K562 (cell line): ENCODE data around the gene HINT2. TPM values are rescaled to one million over a fixed set of nuclear protein-coding genes. Genes with fewer than 3 reads are reported as not detected.

Experiments used
- ATAC-seq: fragments of 200-7000 bp; cut with Tn5 transposase; 3 replicates; pipeline ENCODE4 v1.9.1; 2020; ENCODE audit warnings: moderate library complexity
- BruUV-seq: library from RNA; stranded (reverse); fragments of 400-500 nt; replicated peaks from 2 replicates; lab custom pipeline; 2021; lab: Mats Ljungman, UMichigan
- CTCF ChIA-PET: fragments of 300-600 bp; formaldehyde crosslinking; extraction: SDS; loops from one replicate; lab custom pipeline; 2021; ENCODE audit warnings: low intra/inter-chr PET ratio; lab: Yijun Ruan, JAX
- POLR2A ChIA-PET: fragments of 300-600, 350-650 bp; sonication (Branson Sonifier 250); formaldehyde crosslinking; extraction: SDS; loops from one replicate; lab custom pipeline; 2021; ENCODE audit warnings: antibody characterized with exemption, inconsistent platforms; lab: Yijun Ruan, JAX
- DNase-seq, 4 experiments: peaks; one replicate each; pipeline versions ENCODE4 v3.0.0 to v3.0.0-alpha.2; 2011 to 2018; ENCODE audit warnings: low spot score in 3 of 4, mixed read lengths in 3 of 4; ENCODE audit errors: extremely low read depth in 1 of 4
- FAIRE-seq: peaks from 2 replicates; lab custom pipeline; 2011; peaks lifted over from hg19 to GRCh38; lab: Jason Lieb, UNC
- H2AFZ ChIP-seq: 2 replicates; pipeline ENCODE4 v1.6.0; 2011; ENCODE audit warnings: low read depth, low read length, control low read depth, inconsistent platforms
- H3K27ac ChIP-seq: fragments of 200-600 bp; 3 replicates; pipeline ENCODE4 v1.8.0; 2011; ENCODE audit warnings: low read depth, mild to moderate bottlenecking, control low read depth, inconsistent platforms, low read length, moderate library complexity, mixed read lengths; ENCODE audit errors: extremely low read depth
- H3K27me3 ChIP-seq, 2 experiments: fragments of 300-600 bp in 1 of 2; 2 replicates in 1 of 2; 3 replicates in 1 of 2; pipeline versions ENCODE4 v1.6.0 to v1.8.0; 2011; ENCODE audit warnings: inconsistent platforms in 2 of 2, low read length in 2 of 2, mild to moderate bottlenecking in 1 of 2, mixed read lengths in 1 of 2, moderate library complexity in 1 of 2; ENCODE audit not compliant: control insufficient read depth in 2 of 2, insufficient read depth in 2 of 2
- H3K36me3 ChIP-seq: fragments of 300-600 bp; 3 replicates; pipeline ENCODE4 v1.8.0; 2011; ENCODE audit warnings: mild to moderate bottlenecking, low read length, inconsistent platforms; ENCODE audit not compliant: control insufficient read depth, insufficient read depth
- H3K4me1 ChIP-seq, 2 experiments: fragments of 200-600 bp in 1 of 2; replicated peaks in 1 of 2; 2 replicates in 1 of 2; 3 replicates in 1 of 2; pipeline versions ENCODE4 v1.5.1 to v1.8.0; 2011; ENCODE audit warnings: inconsistent platforms in 2 of 2, low read length in 2 of 2, mild to moderate bottlenecking in 1 of 2, mixed read lengths in 1 of 2, moderate library complexity in 1 of 2; ENCODE audit not compliant: control insufficient read depth in 2 of 2, insufficient read depth in 2 of 2
- H3K4me2 ChIP-seq: 2 replicates; pipeline ENCODE4 v1.6.1; 2011; ENCODE audit warnings: low read length, control low read depth, inconsistent platforms, mixed read lengths; ENCODE audit not compliant: insufficient read depth
- H3K4me3 ChIP-seq: fragments of 200-600 bp; sonication (generic), shearing (Covaris generic); 2 replicates; pipeline ENCODE4 v1.5.1; 2016; ENCODE audit warnings: control low read depth, inconsistent platforms
- H3K79me2 ChIP-seq: fragments of 200-600 bp; 3 replicates; pipeline ENCODE4 v1.8.0; 2011; ENCODE audit warnings: low read length, inconsistent platforms; ENCODE audit not compliant: control insufficient read depth, insufficient read depth
- H3K9ac ChIP-seq, 2 experiments: 2 replicates each; pipeline versions ENCODE4 v1.6.0 to v1.6.1; 2011; ENCODE audit warnings: low read depth in 2 of 2, low read length in 2 of 2, control low read depth in 1 of 2, inconsistent platforms in 1 of 2, mild to moderate bottlenecking in 1 of 2, mixed read lengths in 1 of 2; ENCODE audit not compliant: insufficient read depth in 1 of 2
- H3K9me1 ChIP-seq: one replicate; pipeline ENCODE4 v1.6.0; 2011; ENCODE audit warnings: inconsistent platforms, mild to moderate bottlenecking, low read length, moderate library complexity; ENCODE audit not compliant: control insufficient read depth, insufficient read depth
- H3K9me3 ChIP-seq: replicated peaks from 2 replicates; pipeline ENCODE4 v1.5.1; 2011; ENCODE audit warnings: low read depth, low read length, inconsistent platforms; ENCODE audit not compliant: control insufficient read depth, insufficient read depth
- H4K20me1 ChIP-seq: replicated peaks from 2 replicates; pipeline ENCODE4 v1.6.1; 2011; ENCODE audit warnings: low read length, inconsistent platforms, mixed read lengths; ENCODE audit not compliant: control insufficient read depth, insufficient read depth
- ARID2 ChIP-seq: fragments of 450-650 bp; IDR thresholded peaks from 2 replicates; pipeline ENCODE4 v1.6.1; 2017; ENCODE audit warnings: antibody characterized with exemption, mild to moderate bottlenecking
- ARNT ChIP-seq, 2 experiments: fragments of 450-650 bp; IDR thresholded peaks; 2 replicates each; pipeline ENCODE4 v1.6.1; 2016; ENCODE audit warnings: mild to moderate bottlenecking in 1 of 2
- EZH2 ChIP-seq: IDR thresholded peaks from 2 replicates; pipeline ENCODE4 v1.6.1; 2012; ENCODE audit warnings: low read depth, mild to moderate bottlenecking, inconsistent platforms, low read length, borderline replicate concordance
- HDGF ChIP-seq: fragments of 450-650 bp; IDR thresholded peaks from 2 replicates; pipeline ENCODE4 v1.6.1; 2016
- MYC ChIP-seq, 2 experiments: fragments of 250-450 bp in 1 of 2; sonication (Bioruptor Pico) in 1 of 2; IDR thresholded peaks; 2 replicates each; pipeline versions ENCODE4 v1.5.1 to v1.6.1; 2012 to 2021; ENCODE audit warnings: low read depth in 2 of 2, borderline replicate concordance in 1 of 2, improper control_type of control experiment in 1 of 2, low read length in 1 of 2, mild to moderate bottlenecking in 1 of 2, moderate library complexity in 1 of 2
- RBM34 ChIP-seq: fragments of 200-400 bp; formaldehyde crosslinking; IDR thresholded peaks from 2 replicates; pipeline ENCODE4 v1.6.1; 2018; ENCODE audit warnings: low read length, borderline replicate concordance; ENCODE audit not compliant: insufficient read depth
- SNRNP70 ChIP-seq: fragments of 200-400 bp; formaldehyde crosslinking; optimal IDR thresholded peaks from 2 replicates; pipeline ENCODE3; 2017; ENCODE audit warnings: low read depth, low read length
- STAT5A ChIP-seq: IDR thresholded peaks from 2 replicates; pipeline ENCODE4 v1.6.1; 2012; ENCODE audit warnings: low read length, inconsistent platforms, borderline replicate concordance
- STAT5B ChIP-seq: fragments of 250-450 bp; sonication (Bioruptor Pico); IDR thresholded peaks from 2 replicates; pipeline ENCODE4 v1.8.0; 2021; ENCODE audit warnings: mild to moderate bottlenecking, inconsistent platforms
- YBX1 ChIP-seq: fragments of 450-650 bp; IDR thresholded peaks from 2 replicates; pipeline ENCODE4 v1.7.1; 2016; ENCODE audit warnings: mild to moderate bottlenecking
- ZNF134 ChIP-seq: fragments of 250-450 bp; sonication (Bioruptor Pico); conservative IDR thresholded peaks from 2 replicates; pipeline ENCODE4 v1.4.0; 2020
- ZNF165 ChIP-seq: fragments of 250-450 bp; sonication (Bioruptor Pico); IDR thresholded peaks from 2 replicates; pipeline ENCODE4 v1.4.0; 2020; ENCODE audit warnings: borderline replicate concordance
- WGBS: fragments of 100-300 bp; shearing (Covaris generic); methylation state at CpG from one replicate; pipeline ENCODE4 v1.1.6; 2016; ENCODE audit warnings: low coverage, mixed read lengths; ENCODE audit not compliant: insufficient coverage; ENCODE audit errors: missing lambda C conversion rate; 5-methylcytosine and 5-hydroxymethylcytosine counted together
- in situ Hi-C: fragments of 300-500 bp; cut with MboI; formaldehyde crosslinking; loops from 4 replicates; pipeline ENCODE4 v1.15.0; 2018; ENCODE audit warnings: inconsistent platforms, mixed read lengths
- intact Hi-C: fragments of 100-400 bp; cut with micrococcal nuclease; formaldehyde crosslinking; loops from 2 replicates; pipeline ENCODE4 v1.14.2; 2022
- polyA plus RNA-seq, 8 experiments: library from polyadenylated mRNA; depleted of rRNA in 4 of 8; stranded (reverse) in 5 of 8; unstranded in 3 of 8; fragments of >200 nt; fragmentation: Nextera tagmentation in 2 of 8; fragmentation: Illumina TruSeq in 1 of 8; extraction: Ambion mirVana in 2 of 8; extraction: Trizol in 1 of 8; gene quantifications; 2 replicates each; pipeline versions ENCODE4 v1.2.1 to v1.2.3, GENCODE V29; 2011 to 2014; ENCODE audit warnings: inconsistent platforms in 1 of 8, missing spikeins in 1 of 8
- total RNA-seq, 7 experiments: library from RNA; depleted of rRNA in 6 of 7; stranded (reverse); fragments of >200 nt in 6 of 7; fragmentation: Illumina TruSeq in 2 of 7; extraction: Trizol in 2 of 7; gene quantifications; 2 replicates each; pipeline versions ENCODE4 v1.2.1 to v1.2.3, GENCODE V29; 2011 to 2021; ENCODE audit warnings: low replicate concordance in 1 of 7
- TF ChIP-seq, protein P1 (sequence below): fragments of 450-650 bp; IDR thresholded peaks from 2 replicates; pipeline ENCODE4 v1.6.1; 2017; ENCODE audit warnings: antibody characterized with exemption
- TF ChIP-seq, protein P2 (sequence below): sonication (generic); formaldehyde crosslinking; IDR thresholded peaks from 2 replicates; pipeline ENCODE4 v1.8.1; 2023; ENCODE audit warnings: mild to moderate bottlenecking, missing genetic modification reagents
- TF ChIP-seq, protein P3 (sequence below): fragments of 450-650 bp; conservative IDR thresholded peaks from 2 replicates; pipeline ENCODE4 v1.6.1; 2016; ENCODE audit warnings: missing genetic modification characterization, low read depth, mild to moderate bottlenecking, missing compliant biosample characterization, moderate library complexity
- TF ChIP-seq, protein P4 (sequence below): fragments of 450-650 bp; formaldehyde crosslinking; IDR thresholded peaks from 2 replicates; pipeline ENCODE4 v1.4.0; 2020; ENCODE audit warnings: mild to moderate bottlenecking, moderate library complexity

HINT2 gene
- total and polyA plus RNA-seq, 9 of the 15 experiments (the other 6 are each of a cell fraction or from before 2014, with no cell fraction given) = 5.6 to 44.1 (median 27.9) TPM

DNA sequence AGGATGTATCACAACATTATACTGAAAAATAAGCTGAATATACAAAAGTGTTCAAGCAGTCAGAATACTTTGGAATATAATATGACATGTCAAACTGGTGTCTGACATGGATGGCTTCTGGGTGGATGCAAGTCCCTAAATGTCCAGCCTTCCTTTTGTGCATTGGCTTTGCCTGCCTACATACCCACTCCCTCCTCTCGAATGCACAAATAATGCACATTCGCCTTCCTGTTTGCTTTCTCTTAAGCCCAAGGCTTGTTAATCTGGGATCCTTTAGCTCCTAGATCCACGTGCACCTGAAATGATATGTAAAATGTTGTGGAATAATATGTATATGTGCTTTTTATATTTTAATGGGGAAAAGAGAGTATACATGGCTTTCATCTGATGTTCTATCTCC lies 36.3 kb downstream of the HINT2 start:
- in situ Hi-C loops = no loop called here
- TF ChIP-seq ZNF134 (CRISPR knock-in tag) = no peak
- no peak for TF ChIP-seq RBM34
- no peak for TF ChIP-seq SNRNP70
- TF ChIP-seq STAT5B (CRISPR knock-in tag) = no peak
- no peak for TF ChIP-seq HDGF
- no peak for TF ChIP-seq EZH2
- no peak for TF ChIP-seq YBX1
- no peak for TF ChIP-seq MYC (IDR thresholded peaks at IDR 0.05; ENCODE audit: low read depth, low read length)
- TF ChIP-seq MYC (CRISPR knock-in tag; IDR thresholded peaks at IDR 0.05; ENCODE audit: borderline replicate concordance, low read depth) = no peak
- no peak for TF ChIP-seq ZNF165 (CRISPR knock-in tag)
- TF ChIP-seq, protein P1, sequence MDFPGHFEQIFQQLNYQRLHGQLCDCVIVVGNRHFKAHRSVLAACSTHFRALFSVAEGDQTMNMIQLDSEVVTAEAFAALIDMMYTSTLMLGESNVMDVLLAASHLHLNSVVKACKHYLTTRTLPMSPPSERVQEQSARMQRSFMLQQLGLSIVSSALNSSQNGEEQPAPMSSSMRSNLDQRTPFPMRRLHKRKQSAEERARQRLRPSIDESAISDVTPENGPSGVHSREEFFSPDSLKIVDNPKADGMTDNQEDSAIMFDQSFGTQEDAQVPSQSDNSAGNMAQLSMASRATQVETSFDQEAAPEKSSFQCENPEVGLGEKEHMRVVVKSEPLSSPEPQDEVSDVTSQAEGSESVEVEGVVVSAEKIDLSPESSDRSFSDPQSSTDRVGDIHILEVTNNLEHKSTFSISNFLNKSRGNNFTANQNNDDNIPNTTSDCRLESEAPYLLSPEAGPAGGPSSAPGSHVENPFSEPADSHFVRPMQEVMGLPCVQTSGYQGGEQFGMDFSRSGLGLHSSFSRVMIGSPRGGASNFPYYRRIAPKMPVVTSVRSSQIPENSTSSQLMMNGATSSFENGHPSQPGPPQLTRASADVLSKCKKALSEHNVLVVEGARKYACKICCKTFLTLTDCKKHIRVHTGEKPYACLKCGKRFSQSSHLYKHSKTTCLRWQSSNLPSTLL = no peak
- TF ChIP-seq ARNT (IDR thresholded peaks at IDR 0.05) = no peak
- TF ChIP-seq, protein P2, sequence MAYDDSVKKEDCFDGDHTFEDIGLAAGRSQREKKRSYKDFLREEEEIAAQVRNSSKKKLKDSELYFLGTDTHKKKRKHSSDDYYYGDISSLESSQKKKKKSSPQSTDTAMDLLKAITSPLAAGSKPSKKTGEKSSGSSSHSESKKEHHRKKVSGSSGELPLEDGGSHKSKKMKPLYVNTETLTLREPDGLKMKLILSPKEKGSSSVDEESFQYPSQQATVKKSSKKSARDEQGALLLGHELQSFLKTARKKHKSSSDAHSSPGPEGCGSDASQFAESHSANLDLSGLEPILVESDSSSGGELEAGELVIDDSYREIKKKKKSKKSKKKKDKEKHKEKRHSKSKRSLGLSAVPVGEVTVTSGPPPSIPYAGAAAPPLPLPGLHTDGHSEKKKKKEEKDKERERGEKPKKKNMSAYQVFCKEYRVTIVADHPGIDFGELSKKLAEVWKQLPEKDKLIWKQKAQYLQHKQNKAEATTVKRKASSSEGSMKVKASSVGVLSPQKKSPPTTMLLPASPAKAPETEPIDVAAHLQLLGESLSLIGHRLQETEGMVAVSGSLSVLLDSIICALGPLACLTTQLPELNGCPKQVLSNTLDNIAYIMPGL (CRISPR knock-in tag) = no peak
- TF ChIP-seq STAT5A = no peak
- TF ChIP-seq, protein P3, sequence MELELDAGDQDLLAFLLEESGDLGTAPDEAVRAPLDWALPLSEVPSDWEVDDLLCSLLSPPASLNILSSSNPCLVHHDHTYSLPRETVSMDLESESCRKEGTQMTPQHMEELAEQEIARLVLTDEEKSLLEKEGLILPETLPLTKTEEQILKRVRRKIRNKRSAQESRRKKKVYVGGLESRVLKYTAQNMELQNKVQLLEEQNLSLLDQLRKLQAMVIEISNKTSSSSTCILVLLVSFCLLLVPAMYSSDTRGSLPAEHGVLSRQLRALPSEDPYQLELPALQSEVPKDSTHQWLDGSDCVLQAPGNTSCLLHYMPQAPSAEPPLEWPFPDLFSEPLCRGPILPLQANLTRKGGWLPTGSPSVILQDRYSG (tag) = no peak
- TF ChIP-seq ARID2 = no peak
- TF ChIP-seq, protein P4, sequence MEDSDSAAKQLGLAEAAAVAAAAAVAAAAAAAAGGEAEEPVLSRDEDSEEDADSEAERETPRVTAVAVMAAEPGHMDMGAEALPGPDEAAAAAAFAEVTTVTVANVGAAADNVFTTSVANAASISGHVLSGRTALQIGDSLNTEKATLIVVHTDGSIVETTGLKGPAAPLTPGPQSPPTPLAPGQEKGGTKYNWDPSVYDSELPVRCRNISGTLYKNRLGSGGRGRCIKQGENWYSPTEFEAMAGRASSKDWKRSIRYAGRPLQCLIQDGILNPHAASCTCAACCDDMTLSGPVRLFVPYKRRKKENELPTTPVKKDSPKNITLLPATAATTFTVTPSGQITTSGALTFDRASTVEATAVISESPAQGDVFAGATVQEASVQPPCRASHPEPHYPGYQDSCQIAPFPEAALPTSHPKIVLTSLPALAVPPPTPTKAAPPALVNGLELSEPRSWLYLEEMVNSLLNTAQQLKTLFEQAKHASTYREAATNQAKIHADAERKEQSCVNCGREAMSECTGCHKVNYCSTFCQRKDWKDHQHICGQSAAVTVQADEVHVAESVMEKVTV (CRISPR knock-in tag) = no peak

More for the DNA sequence above, 36.3 kb downstream of the HINT2 start:
- H3K36me3 ChIP-seq = peaks cover 3% of the 10 kb centered on the region; the same call in 1 of the 3 replicates
- 79% methylated on average over 3 of the region's 3 CpGs for WGBS
- no peak overlapping the region for H3K9ac ChIP-seq
- H4K20me1 ChIP-seq = no peaks in the 10 kb centered on the region
- H2AFZ ChIP-seq = no peak overlapping the region
- no peak overlapping the region for H3K4me3 ChIP-seq
- no peak overlapping the region for H3K4me2 ChIP-seq
- ATAC-seq (no peak), FAIRE-seq (no peak), DNase-seq (no peak)
- H3K4me1 ChIP-seq = peaks cover 6 to 16% of the 10 kb centered on the region in 2 experiments; a peak in 4 of 5 replicates
- intact Hi-C loops = loop anchor here (5.0 kb wide), 1 partner anchor 41 kb away; no protein-coding TSS in a partner anchor
- no peak overlapping the region for H3K27ac ChIP-seq
- H3K27me3 ChIP-seq = no peaks in the 10 kb centered on the region
- CTCF ChIA-PET = no interaction called here
- no peaks in the 10 kb centered on the region for H3K9me3 ChIP-seq
- H3K9me1 ChIP-seq = no peaks in the 10 kb centered on the region
- H3K79me2 ChIP-seq = no peaks in the 10 kb centered on the region
- POLR2A ChIA-PET = interaction anchor here (0.6 to 2.0 kb wide), 3 partner anchors 9 to 23 kb away, joined by 3 to 5 read pairs (median 5); no protein-coding TSS in a partner anchor
- no TSS peak for BruUV-seq
